Measurements from ENCODE around the gene PKP3.
"Not testable (repeated sequence)": the region's sequence is repeated elsewhere in the genome, so short reads cannot be mapped to it uniquely, and the experiment has no call there.

The PKP3 gene

GRCh38 chr11:363443-363805, 30.6 kb upstream of the PKP3 start:
- DNase-seq, result not testable (repeated sequence)

DNA sequence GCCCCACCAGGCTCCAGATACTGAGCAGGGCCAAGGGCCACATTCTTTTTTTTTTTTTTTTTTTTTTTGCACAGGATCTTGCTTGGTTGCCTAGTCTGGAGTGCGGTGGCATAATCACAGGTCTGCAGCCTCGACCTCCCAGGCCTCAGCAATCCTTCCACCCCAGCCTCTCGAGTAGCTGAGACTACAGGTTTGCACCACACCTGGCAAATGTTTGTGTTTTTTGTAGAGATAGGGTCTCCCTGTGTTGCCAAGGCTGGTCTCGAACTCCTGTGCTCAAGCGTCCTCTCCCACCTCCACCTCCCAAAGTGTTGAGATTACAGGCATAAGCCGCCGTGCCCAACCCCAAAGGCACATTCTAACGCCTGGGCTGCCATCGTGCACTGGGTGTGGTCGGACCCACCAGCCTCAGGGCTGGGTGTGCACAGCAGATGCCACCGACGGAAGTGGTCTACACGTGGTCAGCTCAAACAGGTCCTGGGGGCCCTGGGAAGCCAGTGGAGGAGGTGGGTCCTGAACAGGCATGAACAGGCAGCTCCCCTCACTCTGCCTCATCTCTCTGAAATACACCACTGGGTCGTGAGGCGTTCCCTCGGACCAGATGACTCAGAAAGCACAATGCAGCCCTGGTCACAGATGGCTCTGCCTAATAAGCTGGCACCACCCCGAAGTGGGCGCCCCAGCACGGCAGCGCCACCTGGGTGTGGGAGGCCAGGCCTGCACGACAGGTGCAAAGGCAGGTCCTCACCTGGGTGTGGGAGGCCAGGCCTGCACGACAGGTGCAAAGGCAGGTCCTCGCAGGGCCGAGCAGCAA, 29.9 kb upstream of the PKP3 start:
- DNase-seq, result peak; percentile 81

GRCh38 chr11:364991-365725, 28.9 kb upstream of the PKP3 start:
- DNase-seq, result no peak

- DNase-seq, result no peak
Observed at GRCh38 chr11:365831-366230, 28.2 kb upstream of the PKP3 start.

DNA sequence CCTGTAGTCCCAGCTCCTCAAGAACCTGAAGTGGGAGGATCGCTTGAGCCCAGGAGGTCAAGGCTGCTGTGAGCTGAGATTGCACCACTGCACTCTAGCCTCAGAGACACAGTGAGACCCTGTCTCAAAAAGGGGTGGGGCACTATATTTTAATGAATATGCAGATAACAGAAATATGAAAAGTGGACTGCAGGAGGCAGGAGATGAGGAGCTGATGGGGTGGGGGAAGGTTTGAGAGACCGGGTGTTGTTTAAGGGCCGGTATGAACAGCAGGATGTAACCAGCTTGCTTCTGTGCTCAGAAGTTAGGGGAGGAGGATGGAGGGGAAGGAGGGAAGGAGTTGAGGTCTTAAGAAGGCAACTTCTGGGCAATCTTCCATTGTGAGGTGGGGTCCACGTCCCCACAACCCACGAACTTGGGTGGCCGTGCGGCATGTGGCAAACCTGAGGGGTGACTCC, 26.0 kb upstream of the PKP3 start:
- no peak for DNase-seq

DNA sequence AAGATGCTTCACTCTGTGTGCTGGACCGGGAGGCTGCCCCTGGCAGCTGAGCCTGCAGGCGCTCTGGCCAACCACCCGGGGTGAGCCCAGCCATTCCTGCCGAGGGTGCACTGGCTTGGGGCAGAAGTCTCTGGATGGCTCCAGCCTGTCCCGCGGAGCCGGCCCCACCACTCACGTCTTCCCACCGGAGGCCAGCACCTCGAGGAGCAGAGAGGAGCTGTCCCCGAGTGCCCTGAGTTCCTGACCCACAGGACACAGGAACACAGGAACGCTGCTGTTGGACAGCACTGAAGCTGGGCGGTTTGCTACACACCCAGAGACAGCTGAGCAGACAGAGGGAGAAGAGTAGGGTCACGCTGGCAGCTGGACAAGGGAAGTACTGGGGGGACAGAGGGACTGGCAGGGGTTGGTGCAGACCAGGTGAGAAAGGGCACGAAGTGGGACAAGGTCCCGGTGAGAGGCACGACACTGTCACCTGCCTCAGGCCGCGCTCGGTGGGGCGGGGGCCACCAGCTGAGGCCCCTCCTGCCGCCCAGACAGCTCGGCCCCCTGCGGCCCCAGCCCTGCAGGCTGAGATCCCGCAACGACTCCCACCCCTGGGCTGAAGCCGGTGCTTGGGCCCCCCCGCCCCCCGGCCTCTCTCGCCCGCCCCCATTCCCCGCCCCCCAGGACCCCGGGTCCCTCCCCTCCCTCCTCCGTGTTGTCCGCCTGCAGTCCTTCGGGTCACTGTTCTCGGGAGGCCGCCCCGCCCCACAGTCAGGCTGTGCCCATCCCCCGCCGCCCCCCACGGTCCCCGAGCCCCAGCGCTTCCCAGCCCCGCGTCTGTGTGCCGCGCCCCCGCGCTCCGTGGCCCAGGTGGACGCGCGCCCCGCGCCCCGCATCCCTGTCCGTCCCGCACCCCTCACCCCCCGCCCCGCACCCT, 25.3 kb upstream of the PKP3 start:
- DNase-seq, result no peak

DNA sequence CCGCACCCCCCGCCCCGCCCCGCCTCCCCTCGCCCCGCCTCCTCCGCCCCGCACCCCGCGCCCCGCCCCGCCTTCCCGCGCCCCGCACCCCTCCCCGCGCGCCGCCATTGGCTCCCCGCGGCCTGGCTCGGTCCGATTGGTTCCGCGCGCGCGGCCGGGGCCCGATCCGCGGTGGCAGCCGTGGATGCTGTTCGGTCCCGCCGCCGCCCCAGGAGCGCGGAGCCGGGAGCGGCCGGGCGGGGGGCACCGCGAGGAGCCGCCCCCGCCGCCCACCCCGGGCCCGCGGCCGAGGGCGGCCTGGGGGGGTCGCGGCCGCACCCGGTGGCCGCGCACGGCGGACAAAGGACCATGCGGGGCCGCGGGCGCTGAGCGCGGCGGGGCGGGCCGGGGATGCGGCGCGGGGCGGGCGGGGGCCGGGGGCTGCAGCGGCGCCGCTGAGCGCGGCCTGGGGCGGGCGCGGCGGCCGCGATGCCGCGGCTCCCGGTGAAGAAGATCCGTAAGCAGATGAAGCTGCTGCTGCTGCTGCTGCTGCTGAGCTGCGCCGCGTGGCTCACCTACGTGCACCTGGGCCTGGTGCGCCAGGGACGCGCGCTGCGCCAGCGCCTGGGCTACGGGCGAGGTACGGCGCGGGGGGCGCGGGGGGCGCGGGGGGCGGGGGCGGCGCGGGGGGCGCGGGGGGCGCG, 24.5 kb upstream of the PKP3 start, which contains the start of gene B4GALNT4:
TSS of gene B4GALNT4 (plus strand) at position 164 of the 683 bp plus-strand sequence. CDS start at position 469, 305 bp downstream.
- DNase-seq, result peak; percentile 48

DNA sequence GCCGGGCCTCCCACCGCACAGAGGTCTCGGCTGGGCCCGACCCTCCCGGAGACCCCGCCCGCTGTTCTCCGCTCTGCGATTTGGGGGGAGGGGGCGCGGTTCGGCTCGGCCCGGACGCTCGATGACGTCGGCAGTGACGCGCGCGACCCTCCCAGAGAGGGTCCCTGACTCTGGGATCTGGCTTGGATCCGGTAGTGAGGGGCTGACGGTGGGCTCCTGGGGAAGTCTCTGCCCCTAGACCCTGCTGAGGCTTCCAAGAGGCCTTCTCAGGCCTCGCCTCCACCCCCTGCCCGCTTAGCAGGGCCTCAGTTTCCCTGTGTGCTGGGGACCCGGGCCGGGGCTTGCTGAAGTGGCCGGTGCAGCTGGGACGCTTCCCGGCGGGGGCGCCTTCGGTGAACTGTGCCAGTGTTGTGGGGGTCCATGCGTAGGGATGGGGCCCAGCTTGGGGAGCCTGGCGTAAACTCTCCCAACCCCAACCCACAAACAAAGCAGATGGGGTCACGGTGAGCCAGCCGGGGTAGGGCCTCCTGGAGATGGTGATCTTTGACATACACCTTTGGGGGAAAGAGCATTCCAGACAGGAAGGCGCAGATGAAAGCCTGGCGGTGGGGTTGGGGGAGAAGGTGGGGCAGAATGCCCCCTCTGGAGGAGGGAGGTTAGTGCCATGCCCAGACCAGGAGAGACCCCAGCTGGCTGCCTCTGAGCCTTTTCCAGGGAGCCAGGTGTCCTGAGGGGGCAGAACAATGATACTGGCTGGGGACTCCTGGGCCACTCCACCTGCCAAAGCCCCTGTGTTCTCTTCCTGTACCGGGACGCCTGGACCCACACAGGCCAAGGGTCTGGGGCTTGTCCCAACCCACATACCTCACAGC, 23.7 kb upstream of the PKP3 start:
- no peak for DNase-seq

GRCh38 chr11:371051-371450, 23.0 kb upstream of the PKP3 start:
- no peak for DNase-seq

DNA sequence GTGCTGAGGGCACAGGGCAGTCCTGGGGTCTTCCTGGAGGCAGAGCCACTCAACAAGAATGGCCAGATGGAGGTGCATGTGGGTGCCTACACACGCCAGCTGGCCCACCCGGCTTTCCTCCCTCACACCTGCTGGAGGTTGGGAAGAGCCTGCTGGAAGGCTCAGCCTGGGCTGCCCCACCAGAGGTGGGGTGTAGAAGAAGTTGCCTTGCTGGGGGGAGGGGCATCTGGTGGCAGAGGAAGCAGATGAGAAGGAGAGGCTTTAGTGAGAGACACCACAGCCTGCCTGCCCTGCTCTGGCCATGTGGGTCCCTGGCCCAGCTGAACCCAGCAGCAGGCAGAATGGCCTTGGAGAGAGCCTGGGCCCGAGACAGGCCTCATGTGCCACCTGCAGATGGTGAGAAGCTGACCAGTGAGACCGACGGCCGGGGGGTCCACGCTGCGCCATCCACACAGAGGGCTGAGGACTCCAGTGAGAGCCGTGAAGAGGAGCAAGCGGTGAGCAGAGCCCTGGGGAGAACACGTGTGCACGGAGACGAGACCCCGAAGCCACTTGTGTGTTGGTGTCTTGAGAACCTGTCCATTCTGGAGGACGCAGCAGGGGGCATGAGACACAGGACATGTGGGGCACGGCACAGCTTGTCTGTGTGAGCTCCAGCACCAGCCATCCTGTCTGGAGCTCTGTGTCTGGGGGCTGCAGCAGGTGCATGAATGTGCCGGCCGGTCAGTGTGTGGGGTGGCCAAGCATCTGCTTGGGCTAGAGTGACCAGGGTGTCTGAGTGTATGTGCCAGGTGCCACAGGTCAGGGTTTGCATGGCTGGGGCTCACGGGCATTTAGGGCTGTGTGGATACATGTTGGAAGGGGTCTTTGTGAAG, 22.1 kb upstream of the PKP3 start:
- no peak for DNase-seq

- DNase-seq, result no peak
Observed at GRCh38 chr11:372809-373715, 20.9 kb upstream of the PKP3 start.

DNA sequence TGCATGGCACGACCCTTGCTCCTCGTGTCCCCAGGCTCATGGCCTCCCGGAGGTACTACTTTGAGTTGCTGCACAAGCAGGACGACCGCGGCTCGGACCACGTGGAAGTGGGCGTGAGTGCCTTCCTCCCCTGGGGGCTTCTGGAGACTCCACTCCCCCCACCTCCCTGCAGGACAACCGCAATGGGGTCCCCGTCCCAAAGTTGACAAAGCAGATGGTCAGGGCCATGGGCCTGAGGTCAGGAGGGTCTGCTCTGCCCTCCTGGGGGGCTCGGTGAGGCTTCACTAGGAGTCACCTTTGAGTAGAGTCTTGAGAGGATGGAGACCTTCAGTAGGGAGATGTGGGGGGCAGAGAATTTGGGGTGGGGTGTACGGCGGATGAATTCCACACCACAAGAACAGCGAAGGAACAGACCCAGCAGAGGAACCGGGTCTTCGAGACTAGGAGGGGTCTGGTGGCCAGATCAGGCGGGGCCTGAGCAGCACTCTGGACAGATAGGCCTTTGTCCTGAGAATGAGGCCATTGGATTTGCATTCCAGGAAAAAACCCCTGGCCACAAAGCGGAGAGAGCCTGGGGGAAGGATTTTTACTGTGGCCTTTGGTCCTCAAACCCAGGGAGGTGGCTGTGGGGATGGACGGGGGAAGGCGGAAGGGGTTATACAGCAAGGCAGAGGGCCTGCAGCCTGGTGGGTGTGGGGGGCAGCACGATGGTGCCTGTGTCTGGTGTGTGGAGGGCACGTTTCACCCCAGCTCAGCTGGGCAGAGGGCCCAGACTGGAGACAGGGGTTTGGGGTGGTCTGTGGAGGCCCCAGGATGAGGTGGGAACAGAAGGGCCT, 20.1 kb upstream of the PKP3 start:
- no peak for DNase-seq

DNA sequence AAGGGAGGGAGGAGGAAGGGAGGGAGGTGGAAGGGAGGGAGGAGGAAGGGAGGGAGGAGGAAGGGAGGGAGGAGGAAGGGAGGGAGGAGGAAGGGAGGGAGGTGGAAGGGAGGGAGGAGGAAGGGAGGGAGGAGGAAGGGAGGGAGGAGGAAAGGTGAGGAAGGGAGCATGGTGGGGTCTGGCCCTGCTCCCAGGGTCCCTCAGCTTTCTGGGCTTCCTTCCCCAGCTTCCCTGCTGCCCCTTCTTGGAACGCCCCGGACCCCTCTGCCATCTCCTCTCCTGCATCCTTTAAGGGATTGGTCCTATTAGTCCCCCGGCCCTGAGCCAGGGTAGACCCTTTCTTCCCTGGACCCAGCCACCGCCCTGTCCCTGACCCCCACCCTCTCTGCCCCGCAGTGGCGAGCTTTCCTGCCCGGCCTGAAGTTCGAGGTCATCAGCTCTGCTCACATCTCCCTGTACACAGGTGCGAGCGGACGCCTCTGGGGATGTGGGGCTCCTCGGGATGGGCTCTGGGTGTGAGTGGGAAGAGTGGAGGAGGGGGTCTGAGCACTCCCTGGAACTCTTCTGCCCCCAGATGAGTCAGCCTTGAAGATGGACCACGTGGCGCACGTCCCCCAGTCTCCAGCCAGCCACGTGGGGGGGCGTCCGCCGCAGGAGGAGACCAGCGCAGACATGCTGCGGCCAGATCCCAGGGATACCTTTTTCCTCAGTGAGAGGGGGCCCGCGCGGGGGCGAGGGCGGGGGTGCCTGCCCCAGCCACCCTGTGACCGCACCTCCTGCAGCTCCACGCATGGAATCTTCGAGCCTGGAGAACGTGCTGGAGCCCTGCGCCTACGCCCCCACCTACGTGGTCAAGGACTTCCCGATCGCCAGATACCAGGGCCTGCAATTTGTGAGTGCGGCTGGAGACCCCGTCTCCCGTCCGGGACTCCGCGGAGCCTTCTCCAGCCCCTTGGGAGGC, 18.7 kb upstream of the PKP3 start:
- DNase-seq, result no peak

DNA sequence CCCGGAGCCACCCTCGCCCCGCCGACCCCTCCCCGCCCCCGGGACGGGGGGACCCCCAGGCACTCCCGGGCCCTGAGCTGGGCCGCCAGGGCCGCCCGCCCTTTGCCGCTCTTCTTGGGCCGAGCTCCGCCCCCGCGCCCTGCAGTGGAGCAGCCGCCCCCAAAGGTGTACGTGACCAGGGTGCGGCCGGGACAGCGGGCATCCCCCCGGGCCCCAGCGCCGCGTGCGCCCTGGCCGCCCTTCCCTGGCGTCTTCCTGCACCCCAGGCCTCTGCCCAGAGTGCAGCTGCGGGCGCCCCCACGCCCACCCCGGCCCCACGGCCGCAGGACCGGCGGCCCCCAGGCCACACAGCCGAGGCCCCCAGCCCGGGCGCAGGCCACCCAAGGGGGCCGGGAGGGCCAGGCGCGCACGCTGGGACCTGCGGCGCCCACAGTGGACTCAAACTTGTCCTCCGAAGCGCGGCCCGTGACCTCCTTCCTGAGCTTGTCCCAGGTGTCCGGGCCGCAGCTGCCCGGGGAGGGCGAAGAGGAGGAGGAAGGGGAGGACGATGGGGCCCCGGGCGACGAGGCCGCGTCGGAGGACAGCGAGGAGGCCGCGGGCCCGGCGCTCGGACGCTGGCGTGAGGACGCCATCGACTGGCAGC, 17.4 kb upstream of the PKP3 start:
- no peak for DNase-seq

DNA sequence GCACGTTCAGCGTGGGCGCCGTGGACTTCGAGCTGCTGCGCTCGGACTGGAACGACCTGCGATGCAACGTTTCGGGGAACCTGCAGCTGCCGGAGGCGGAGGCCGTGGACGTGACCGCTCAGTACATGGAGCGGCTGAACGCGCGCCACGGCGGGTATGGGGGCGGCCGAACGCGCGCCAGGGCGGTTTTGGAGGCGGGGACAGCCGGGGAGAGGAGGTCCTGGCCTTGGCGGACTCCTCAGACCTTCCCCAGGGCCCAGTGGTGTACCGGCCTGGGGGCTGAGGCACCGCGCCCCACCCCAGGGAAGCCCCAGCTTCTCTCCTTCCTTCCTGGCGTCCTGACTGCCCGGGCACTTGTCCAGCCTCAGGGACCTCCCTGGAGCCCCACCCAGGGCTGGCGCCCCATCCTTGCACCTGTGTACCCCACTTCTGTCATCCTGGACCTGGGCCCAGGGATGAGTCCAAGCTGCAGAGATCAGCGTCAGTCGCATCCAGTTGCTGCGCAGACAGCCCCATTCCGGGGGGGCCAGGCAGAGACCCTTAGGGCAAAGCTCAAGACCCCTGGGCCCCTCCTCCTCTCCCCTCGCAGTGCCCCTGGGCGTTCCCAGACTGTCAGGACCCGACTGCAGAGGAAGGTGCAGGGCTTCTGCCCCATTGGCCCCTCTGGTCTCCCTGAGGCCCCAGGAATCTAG, 16.7 kb upstream of the PKP3 start:
- DNase-seq, result no peak

All from CD4-positive, alpha-beta T cell treated with Interleukin-12 subunit alpha and Interleukin-12 subunit beta, for 1 hour (primary cell).